Spinal cord (tissue), 10 donors: ENCODE results near the gene RPAP2. TPM values are rescaled to one million over a fixed set of nuclear protein-coding genes. Genes with fewer than 3 reads are reported as not detected.

Experiments
- DNase-seq, 6 donors: peaks; one replicate each; pipeline versions ENCODE4 v3.0.0 to v3.0.0-alpha.2; 2013 to 2015; ENCODE audit warnings: low spot score in 6 of 6, low read depth in 4 of 6
- H3K27ac ChIP-seq: one replicate; pipeline ENCODE4 v1.5.1; 2013; ENCODE audit warnings: low read depth, low read length, control low read depth
- H3K27me3 ChIP-seq: one replicate; pipeline ENCODE4 v1.6.1; 2013; ENCODE audit warnings: low read length; ENCODE audit not compliant: control insufficient read depth, insufficient read depth
- H3K36me3 ChIP-seq: one replicate; pipeline ENCODE4 v1.6.1; 2013; ENCODE audit warnings: low read length; ENCODE audit not compliant: control insufficient read depth, insufficient read depth
- H3K4me1 ChIP-seq: one replicate; pipeline ENCODE4 v1.6.1; 2013; ENCODE audit warnings: low read length; ENCODE audit not compliant: control insufficient read depth, insufficient read depth
- H3K4me3 ChIP-seq: one replicate; pipeline ENCODE4 v1.5.1; 2013; ENCODE audit warnings: low read depth, low read length, control low read depth
- H3K9me3 ChIP-seq: one replicate; pipeline ENCODE4 v1.6.1; 2013; ENCODE audit warnings: low read length; ENCODE audit not compliant: control insufficient read depth, insufficient read depth
- WGBS: methylation state at CpG from one replicate; pipeline ENCODE4 v1.1.5; 2013; ENCODE audit warnings: missing lambda C conversion rate; ENCODE audit not compliant: insufficient coverage; 5-methylcytosine and 5-hydroxymethylcytosine counted together
- polyA plus RNA-seq, 2 donors: library from polyadenylated mRNA; unstranded; fragments of 120-200 nt; gene quantifications; one replicate each; pipeline ENCODE4 v1.2.1, GENCODE V29; 2013; ENCODE audit not compliant: insufficient read length in 2 of 2
- total RNA-seq, 2 donors: library from RNA; depleted of rRNA in 1 of 2; stranded (reverse); fragments of 120-200 nt in 1 of 2; fragments of >200 nt in 1 of 2; gene quantifications; one replicate each; pipeline versions ENCODE4 v1.2.3 to v1.2.4, GENCODE V29; 2013 to 2014
- donor health status: healthy.

RPAP2 gene
- total and polyA plus RNA-seq, 4 donors = 13.6 to 35.3 (median 20.0) TPM

- H3K27ac ChIP-seq = no peak overlapping the region
- no peaks in the 10 kb centered on the region for H3K4me1 ChIP-seq
- H3K9me3 ChIP-seq = no peaks in the 10 kb centered on the region
- H3K27me3 ChIP-seq = no peaks in the 10 kb centered on the region
- H3K36me3 ChIP-seq = no peaks in the 10 kb centered on the region
- no peak overlapping the region for H3K4me3 ChIP-seq
- DNase-seq = no peak
These were observed 100.2 kb downstream of the RPAP2 start for GRCh38 chr1:92399076-92399475.

- Histone ChIP-seq H3K27ac (no peak overlapping the region), H3K27me3 (no peaks in the 10 kb centered on the region), H3K9me3 (no peaks in the 10 kb centered on the region), H3K4me1 (no peaks in the 10 kb centered on the region), H3K4me3 (no peak overlapping the region), H3K36me3 (no peaks in the 10 kb centered on the region)
- WGBS = no CpG with 5 or more reads among the region's 1 CpG
- DNase-seq = no peak
These were observed 105.8 kb downstream of the RPAP2 start for GRCh38 chr1:92404661-92405060.

- H3K36me3 ChIP-seq = no peaks in the 10 kb centered on the region
- no peaks in the 10 kb centered on the region for H3K27me3 ChIP-seq
- no peaks in the 10 kb centered on the region for H3K9me3 ChIP-seq
- no peak overlapping the region for H3K4me3 ChIP-seq
- H3K27ac ChIP-seq = no peak overlapping the region
- no CpG with 5 or more reads among the region's 1 CpG for WGBS
- no peaks in the 10 kb centered on the region for H3K4me1 ChIP-seq
- DNase-seq = no peak
These were observed 110.0 kb downstream of the RPAP2 start for GRCh38 chr1:92408825-92409224.

GRCh38 chr1:92409946-92410549 is 111.2 kb downstream of the RPAP2 start:
- Histone ChIP-seq H3K9me3 (no peaks in the 10 kb centered on the region), H3K27ac (no peak overlapping the region), H3K27me3 (no peaks in the 10 kb centered on the region), H3K36me3 (no peaks in the 10 kb centered on the region), H3K4me1 (no peaks in the 10 kb centered on the region), H3K4me3 (no peak overlapping the region)
- WGBS = 83% methylated on average over 2 of the region's 4 CpGs
- DNase-seq = no peak

- 53% methylated on average over 3 of the region's 3 CpGs for WGBS
- Histone ChIP-seq H3K36me3 (no peaks in the 10 kb centered on the region), H3K27me3 (no peaks in the 10 kb centered on the region), H3K4me3 (no peak overlapping the region), H3K4me1 (no peaks in the 10 kb centered on the region), H3K27ac (no peak overlapping the region), H3K9me3 (no peaks in the 10 kb centered on the region)
- DNase-seq = no peak
These were observed 111.8 kb downstream of the RPAP2 start for GRCh38 chr1:92410706-92411105.

GRCh38 chr1:92411511-92411910 is 112.7 kb downstream of the RPAP2 start:
- no peak for DNase-seq

GRCh38 chr1:92419642-92420041 is 120.8 kb downstream of the RPAP2 start:
- Histone ChIP-seq H3K9me3 (no peaks in the 10 kb centered on the region), H3K4me1 (no peaks in the 10 kb centered on the region), H3K27ac (no peak overlapping the region), H3K36me3 (no peaks in the 10 kb centered on the region), H3K27me3 (no peaks in the 10 kb centered on the region), H3K4me3 (no peak overlapping the region)
- WGBS = 19% methylated on average over 4 of the region's 4 CpGs
- DNase-seq = peak in 2 of 6 donors; percentile 2 to 34

More at GRCh38 chr1:92411511-92411910, 112.7 kb downstream of the RPAP2 start:
- no peaks in the 10 kb centered on the region for H3K36me3 ChIP-seq
- no peaks in the 10 kb centered on the region for H3K4me1 ChIP-seq
- no peaks in the 10 kb centered on the region for H3K9me3 ChIP-seq
- no peak overlapping the region for H3K27ac ChIP-seq
- no peak overlapping the region for H3K4me3 ChIP-seq
- WGBS = no CpG with 5 or more reads among the region's 1 CpG
- no peaks in the 10 kb centered on the region for H3K27me3 ChIP-seq

GRCh38 chr1:92424381-92424780 is 125.5 kb downstream of the RPAP2 start:
- no peak for DNase-seq
- WGBS = 56% methylated on average over 4 of the region's 4 CpGs
- no peak overlapping the region for H3K4me3 ChIP-seq
- H3K27ac ChIP-seq = no peak overlapping the region
- H3K4me1 ChIP-seq = no peaks in the 10 kb centered on the region
- no peaks in the 10 kb centered on the region for H3K27me3 ChIP-seq
- no peaks in the 10 kb centered on the region for H3K9me3 ChIP-seq
- no peaks in the 10 kb centered on the region for H3K36me3 ChIP-seq

GRCh38 chr1:92425617-92426016 is 126.8 kb downstream of the RPAP2 start:
- Histone ChIP-seq H3K4me1 (no peaks in the 10 kb centered on the region), H3K27ac (no peak overlapping the region), H3K27me3 (no peaks in the 10 kb centered on the region), H3K36me3 (no peaks in the 10 kb centered on the region), H3K4me3 (no peak overlapping the region), H3K9me3 (no peaks in the 10 kb centered on the region)
- DNase-seq = no peak
- 41% methylated on average over 2 of the region's 2 CpGs for WGBS

- no CpG with 5 or more reads among the region's 1 CpG for WGBS
- no peaks in the 10 kb centered on the region for H3K9me3 ChIP-seq
- H3K4me1 ChIP-seq = no peaks in the 10 kb centered on the region
- H3K4me3 ChIP-seq = no peak overlapping the region
- no peaks in the 10 kb centered on the region for H3K27me3 ChIP-seq
- H3K27ac ChIP-seq = no peak overlapping the region
- no peak for DNase-seq
- no peaks in the 10 kb centered on the region for H3K36me3 ChIP-seq
These were observed 131.2 kb downstream of the RPAP2 start for GRCh38 chr1:92430030-92430429.
